Measurements from ENCODE around the gene UGT1A9. TPM values are rescaled to one million over a fixed set of nuclear protein-coding genes. Genes with fewer than 3 reads are reported as not detected.

UGT1A9 gene
- total and polyA plus RNA-seq, 2 of the 13 experiments (the other 11 are each of a cell fraction or from before 2014, with no cell fraction given), result 0.07 TPM; not detected in 1

DNA sequence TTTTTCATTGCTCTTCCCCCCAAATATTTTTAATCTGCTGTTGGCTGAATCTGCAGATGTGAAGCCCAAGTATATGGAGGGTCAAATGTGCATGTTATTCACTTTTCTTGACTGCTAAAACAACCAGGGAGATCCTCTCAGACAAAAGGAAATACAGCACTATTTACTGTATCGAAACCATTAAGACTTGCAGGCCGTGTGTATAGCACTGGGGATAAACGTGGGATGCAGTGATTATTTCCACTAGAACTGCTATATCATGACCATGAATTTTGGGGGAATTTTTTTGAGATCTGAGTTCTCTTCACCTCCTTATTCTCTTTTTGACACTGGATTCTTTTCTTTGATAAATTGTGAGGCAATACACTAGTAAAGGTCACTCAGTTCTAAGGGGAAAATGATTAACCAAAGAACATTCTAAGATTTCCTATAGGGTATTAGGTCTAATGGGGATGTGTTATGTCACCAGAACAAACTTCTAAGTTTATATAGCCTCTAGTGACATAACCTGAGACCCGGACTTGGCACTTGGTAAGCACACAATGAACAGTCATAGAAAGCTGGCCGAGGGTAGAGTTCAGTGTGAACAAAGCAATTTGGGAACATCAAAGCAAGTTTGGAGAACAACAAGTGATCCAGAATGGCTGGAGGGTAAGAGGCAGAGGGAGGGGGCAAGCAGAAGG, 73.5 kb downstream of the UGT1A9 start (continued):
- TF ChIP-seq, protein P1, sequence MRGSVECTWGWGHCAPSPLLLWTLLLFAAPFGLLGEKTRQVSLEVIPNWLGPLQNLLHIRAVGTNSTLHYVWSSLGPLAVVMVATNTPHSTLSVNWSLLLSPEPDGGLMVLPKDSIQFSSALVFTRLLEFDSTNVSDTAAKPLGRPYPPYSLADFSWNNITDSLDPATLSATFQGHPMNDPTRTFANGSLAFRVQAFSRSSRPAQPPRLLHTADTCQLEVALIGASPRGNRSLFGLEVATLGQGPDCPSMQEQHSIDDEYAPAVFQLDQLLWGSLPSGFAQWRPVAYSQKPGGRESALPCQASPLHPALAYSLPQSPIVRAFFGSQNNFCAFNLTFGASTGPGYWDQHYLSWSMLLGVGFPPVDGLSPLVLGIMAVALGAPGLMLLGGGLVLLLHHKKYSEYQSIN (CRISPR knock-in tag; IDR thresholded peaks at IDR 0.05; ENCODE audit: borderline replicate concordance), result no peak
- TF ChIP-seq ELK4 (CRISPR knock-in tag; IDR thresholded peaks at IDR 0.05; ENCODE audit: borderline replicate concordance), result no peak
- peak; percentile 66 for TF ChIP-seq ZNF781 (CRISPR knock-in tag; IDR thresholded peaks at IDR 0.05; ENCODE audit: borderline replicate concordance, not compliant biosample characterization)
- TF ChIP-seq, protein P2, sequence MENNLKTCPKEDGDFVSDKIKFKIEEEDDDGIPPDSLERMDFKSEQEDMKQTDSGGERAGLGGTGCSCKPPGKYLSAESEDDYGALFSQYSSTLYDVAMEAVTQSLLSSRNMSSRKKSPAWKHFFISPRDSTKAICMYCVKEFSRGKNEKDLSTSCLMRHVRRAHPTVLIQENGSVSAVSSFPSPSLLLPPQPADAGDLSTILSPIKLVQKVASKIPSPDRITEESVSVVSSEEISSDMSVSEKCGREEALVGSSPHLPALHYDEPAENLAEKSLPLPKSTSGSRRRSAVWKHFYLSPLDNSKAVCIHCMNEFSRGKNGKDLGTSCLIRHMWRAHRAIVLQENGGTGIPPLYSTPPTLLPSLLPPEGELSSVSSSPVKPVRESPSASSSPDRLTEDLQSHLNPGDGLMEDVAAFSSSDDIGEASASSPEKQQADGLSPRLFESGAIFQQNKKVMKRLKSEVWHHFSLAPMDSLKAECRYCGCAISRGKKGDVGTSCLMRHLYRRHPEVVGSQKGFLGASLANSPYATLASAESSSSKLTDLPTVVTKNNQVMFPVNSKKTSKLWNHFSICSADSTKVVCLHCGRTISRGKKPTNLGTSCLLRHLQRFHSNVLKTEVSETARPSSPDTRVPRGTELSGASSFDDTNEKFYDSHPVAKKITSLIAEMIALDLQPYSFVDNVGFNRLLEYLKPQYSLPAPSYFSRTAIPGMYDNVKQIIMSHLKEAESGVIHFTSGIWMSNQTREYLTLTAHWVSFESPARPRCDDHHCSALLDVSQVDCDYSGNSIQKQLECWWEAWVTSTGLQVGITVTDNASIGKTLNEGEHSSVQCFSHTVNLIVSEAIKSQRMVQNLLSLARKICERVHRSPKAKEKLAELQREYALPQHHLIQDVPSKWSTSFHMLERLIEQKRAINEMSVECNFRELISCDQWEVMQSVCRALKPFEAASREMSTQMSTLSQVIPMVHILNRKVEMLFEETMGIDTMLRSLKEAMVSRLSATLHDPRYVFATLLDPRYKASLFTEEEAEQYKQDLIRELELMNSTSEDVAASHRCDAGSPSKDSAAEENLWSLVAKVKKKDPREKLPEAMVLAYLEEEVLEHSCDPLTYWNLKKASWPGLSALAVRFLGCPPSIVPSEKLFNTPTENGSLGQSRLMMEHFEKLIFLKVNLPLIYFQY (CRISPR knock-in tag; IDR thresholded peaks at IDR 0.05; ENCODE audit: borderline replicate concordance), result peak; percentile 83; the same call in 1 of the 2 replicates
- TF ChIP-seq MLXIP (CRISPR knock-in tag; IDR thresholded peaks at IDR 0.05; ENCODE audit: borderline replicate concordance), result no peak
- TF ChIP-seq, protein P3, sequence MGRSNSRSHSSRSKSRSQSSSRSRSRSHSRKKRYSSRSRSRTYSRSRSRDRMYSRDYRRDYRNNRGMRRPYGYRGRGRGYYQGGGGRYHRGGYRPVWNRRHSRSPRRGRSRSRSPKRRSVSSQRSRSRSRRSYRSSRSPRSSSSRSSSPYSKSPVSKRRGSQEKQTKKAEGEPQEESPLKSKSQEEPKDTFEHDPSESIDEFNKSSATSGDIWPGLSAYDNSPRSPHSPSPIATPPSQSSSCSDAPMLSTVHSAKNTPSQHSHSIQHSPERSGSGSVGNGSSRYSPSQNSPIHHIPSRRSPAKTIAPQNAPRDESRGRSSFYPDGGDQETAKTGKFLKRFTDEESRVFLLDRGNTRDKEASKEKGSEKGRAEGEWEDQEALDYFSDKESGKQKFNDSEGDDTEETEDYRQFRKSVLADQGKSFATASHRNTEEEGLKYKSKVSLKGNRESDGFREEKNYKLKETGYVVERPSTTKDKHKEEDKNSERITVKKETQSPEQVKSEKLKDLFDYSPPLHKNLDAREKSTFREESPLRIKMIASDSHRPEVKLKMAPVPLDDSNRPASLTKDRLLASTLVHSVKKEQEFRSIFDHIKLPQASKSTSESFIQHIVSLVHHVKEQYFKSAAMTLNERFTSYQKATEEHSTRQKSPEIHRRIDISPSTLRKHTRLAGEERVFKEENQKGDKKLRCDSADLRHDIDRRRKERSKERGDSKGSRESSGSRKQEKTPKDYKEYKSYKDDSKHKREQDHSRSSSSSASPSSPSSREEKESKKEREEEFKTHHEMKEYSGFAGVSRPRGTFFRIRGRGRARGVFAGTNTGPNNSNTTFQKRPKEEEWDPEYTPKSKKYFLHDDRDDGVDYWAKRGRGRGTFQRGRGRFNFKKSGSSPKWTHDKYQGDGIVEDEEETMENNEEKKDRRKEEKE (IDR thresholded peaks at IDR 0.05), result no peak
- peak; percentile 68 for TF ChIP-seq PHF5A (CRISPR knock-in tag; IDR thresholded peaks at IDR 0.05; ENCODE audit: low read depth, unreplicated experiment)
- no peak for TF ChIP-seq KAT2B (IDR thresholded peaks at IDR 0.05; ENCODE audit: borderline replicate concordance, low read depth, low read length)
- TF ChIP-seq ZNF724P (CRISPR knock-in tag; IDR thresholded peaks at IDR 0.05; ENCODE audit: borderline replicate concordance), result peak; percentile 46; the same call in 1 of the 2 replicates
- TF ChIP-seq, protein P4, sequence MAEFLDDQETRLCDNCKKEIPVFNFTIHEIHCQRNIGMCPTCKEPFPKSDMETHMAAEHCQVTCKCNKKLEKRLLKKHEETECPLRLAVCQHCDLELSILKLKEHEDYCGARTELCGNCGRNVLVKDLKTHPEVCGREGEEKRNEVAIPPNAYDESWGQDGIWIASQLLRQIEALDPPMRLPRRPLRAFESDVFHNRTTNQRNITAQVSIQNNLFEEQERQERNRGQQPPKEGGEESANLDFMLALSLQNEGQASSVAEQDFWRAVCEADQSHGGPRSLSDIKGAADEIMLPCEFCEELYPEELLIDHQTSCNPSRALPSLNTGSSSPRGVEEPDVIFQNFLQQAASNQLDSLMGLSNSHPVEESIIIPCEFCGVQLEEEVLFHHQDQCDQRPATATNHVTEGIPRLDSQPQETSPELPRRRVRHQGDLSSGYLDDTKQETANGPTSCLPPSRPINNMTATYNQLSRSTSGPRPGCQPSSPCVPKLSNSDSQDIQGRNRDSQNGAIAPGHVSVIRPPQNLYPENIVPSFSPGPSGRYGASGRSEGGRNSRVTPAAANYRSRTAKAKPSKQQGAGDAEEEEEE (CRISPR knock-in tag; IDR thresholded peaks at IDR 0.05; ENCODE audit: borderline replicate concordance), result no peak
- no peak for TF ChIP-seq PAX8 (CRISPR knock-in tag; IDR thresholded peaks at IDR 0.05; ENCODE audit: borderline replicate concordance)
- no peak for TF ChIP-seq CBX1 (IDR thresholded peaks at IDR 0.05; ENCODE audit: low read depth)
- TF ChIP-seq TBX3 (IDR thresholded peaks at IDR 0.05; ENCODE audit: borderline replicate concordance), result peak; percentile 99
